GM21367 (cell line): ENCODE measurements around the gene COLGALT1.
"Not testable (repeated sequence)": the region's sequence is repeated elsewhere in the genome, so short reads cannot be mapped to it uniquely, and the experiment has no call there.

Experiments
- ATAC-seq: cut with Tn5 transposase; IDR thresholded peaks from one replicate; pipeline ENCODE4 v1.9.1; 2021; ENCODE audit not compliant: unreplicated experiment

The COLGALT1 gene

DNA sequence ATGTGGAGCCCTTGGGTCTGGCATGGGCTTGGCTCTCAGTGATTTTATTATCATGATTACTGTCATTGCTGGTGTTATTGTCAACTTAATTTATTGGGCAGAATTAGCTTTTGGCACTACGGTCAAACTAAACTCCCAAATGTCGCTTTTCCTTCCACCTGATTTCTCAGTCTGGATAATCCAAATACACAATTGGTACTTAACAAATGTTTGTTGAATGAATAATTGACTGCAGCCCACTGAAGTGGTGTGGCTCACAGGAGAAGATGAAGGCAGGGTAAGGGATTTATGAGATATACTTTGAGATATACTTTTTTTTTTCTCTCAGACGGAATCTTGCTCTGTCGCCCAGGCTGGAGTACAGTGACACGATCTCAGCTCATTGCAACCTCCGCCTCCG is 1.5 kb downstream of the COLGALT1 start:
- ATAC-seq, result no peak

DNA sequence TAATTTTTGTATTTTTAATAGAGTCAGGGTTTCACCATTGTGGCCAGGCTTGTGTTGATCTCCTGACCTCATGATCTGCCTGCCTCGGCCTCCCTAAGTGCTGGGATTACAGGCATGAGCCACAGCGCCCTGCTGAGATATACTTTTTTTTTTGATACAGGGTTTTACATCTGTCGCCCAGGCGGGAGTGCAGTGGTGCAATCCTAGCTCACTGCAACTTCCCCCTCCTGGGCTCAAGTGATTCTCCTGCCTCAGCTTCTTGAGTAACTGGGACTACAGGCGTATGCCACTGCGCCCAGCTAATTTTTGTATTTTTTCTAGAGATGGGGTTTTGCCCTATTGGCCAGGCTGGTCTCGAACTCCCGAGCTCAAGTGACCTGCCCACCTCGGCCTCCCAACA is 2.0 kb downstream of the COLGALT1 start:
- no peak for ATAC-seq

DNA sequence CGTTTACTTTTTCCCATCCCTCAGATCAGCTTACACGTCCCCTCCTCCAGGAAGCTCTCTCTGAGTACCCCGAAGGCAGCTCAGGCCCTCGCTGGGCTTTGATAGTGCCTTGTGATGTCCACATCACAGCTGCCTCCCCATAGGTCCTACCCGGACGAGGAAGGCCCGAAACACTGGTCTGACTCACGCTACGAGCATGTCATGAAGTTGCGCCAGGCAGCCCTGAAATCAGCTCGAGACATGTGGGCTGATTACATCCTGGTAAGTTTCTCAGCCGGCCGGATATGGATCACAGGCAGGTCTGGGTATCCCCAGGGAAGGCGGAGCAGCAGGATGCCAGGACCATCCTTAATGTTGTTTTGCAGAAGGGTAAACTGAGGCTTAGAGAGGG is 4.8 kb downstream of the COLGALT1 start:
- ATAC-seq, result no peak

DNA sequence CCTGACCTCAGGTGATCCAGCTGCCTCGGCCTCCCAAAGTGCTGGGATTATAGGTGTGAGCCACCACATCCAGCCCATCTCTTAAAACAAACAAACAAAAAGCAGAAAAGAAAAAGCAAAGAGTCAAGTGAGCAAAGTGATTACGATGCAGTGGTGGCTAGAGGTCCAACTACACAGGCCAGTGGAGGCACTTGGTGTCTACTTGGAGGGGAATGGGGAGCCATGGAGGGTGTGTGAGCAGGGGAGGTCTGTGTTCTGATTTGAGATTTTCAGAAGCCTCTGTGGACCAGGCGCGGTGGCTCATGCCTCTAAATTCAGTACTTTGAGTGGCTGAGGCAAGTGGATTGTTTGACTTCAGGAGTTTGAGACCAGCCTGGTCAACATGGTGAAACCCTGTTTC is 6.6 kb downstream of the COLGALT1 start:
- no peak for ATAC-seq

DNA sequence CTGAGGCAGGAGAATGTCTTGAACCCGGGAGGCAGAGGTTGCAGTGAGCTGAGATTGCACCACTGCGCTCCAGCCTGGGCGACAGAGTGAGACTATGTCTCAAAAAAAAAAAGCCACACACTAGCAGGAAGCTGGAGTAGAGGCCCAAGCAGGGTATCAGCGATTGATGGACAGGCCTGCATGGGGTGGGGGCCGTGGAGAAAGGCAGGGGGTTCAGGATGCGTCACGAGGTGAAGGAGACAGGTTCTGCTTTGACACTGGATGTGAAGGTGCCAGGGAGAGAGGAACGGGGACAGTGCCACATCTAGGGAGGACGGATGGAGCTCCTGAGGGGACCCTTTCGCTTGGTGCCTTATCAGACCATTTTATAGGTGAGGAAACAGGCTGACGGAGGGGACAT is 7.1 kb downstream of the COLGALT1 start:
- no peak for ATAC-seq

DNA sequence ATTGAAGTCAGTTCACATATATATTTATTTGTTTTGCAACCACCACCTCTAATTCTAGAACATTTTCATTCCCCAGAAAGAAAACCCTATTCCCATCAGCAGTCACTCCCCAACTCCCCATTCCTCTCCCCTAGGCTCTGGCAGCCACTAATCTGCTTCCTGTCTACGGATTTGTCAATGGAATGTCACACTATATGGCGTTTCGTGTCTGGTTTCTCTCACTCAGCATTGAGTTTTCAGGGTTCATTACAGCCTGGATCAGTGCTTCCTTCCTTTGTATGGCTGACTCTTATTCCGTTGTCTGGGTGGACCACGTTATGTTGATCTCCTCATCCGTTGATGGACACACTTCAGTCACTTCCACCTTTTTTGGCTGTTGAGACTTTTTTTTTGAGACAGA is 9.3 kb downstream of the COLGALT1 start:
- ATAC-seq, result no peak

DNA sequence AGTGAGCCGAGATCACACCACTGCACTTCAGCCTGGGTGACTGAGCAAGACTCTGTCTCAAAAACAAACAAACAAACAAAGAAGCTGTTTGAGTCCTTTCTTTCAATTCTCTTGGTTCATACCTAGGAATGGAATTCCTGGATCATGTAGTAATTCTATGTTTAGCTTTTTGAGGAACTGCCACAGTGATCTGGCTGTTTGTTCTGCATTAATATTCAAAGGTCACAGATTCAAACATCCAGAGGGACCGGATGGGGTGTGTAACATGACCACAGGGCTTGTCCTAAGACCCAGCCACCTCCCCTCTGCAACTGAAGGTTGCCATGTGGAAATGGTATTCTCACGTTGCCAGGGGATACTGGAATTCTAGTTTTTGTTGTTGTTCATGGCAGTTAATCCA is 10.2 kb downstream of the COLGALT1 start:
- no peak for ATAC-seq

DNA sequence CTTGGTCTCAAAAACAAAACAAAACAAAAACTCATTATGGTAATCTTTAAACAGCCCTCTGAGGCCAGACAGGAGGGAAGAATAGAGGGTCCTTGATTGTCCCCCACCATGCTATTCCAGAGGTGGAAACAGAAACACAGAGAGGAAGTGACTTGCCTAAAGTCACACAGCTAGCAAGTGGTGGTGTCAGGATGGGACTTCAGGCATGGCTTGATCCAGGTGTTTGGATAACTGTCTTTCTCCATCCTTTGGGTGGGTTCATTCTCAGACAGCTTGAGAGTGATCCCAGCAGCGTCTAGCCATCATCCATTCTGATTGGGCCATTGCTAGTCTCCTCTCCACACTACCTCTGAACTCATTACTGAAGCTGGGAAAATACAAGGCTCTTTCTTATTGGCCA is 12.5 kb downstream of the COLGALT1 start:
- ATAC-seq, result no peak

DNA sequence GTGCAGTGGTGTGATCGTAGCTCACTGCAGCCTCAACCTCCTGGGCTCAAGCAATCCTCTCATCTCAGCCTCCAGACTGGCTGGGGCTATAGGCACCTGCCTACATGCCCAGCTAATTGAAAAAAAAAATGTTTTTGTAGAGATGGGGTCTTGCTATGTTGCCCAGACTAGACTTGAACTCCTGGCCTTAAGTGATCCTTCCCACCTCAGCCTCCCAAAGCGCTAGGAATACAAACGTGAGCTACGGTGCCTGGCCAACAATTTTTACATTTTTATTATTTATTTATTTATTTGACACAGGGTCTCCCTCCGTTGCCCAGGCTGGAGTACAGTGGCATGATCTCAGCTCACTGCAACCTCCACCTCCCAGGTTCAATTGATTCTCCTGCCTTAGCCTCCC is 14.8 kb downstream of the COLGALT1 start:
- ATAC-seq, result not testable (repeated sequence)

DNA sequence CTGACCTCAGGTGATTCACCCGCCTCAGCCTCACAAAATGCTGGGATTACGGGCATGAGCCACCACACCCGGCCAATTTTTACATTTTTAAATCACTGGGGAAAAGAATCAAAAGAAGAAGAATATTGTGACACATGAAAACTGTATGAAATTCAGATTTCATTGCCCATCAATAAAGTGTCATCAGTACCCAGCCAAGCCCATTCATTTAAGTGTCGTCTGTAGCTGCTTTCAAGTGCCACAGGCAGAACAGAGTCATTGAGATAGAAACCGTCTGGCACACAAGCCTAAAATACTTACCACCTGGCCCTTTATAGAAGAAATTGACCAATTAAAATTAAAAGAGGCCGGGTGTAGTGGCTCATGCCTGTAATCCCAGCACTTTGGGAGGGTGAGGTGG is 15.3 kb downstream of the COLGALT1 start:
- no peak for ATAC-seq

DNA sequence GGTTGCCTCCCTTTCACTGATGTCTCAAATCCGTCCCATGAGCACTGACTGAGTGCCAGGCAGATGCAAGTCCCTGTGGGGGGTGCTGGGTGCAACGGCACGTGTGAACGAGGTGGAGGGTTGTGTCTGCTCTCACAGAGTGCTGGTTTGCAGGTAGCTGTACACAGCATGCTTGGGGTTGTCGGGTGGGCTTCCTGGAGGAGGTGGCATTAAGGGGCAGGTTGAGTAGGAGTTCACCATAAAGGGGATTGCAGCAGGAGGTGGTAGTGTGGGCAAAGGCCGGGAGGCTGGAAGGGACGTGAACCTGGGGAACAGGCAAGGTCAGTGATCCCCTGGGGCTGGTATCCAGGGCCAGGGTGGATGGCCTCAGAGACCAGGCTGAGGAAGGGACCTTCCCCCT is 17.2 kb downstream of the COLGALT1 start:
- no peak for ATAC-seq

DNA sequence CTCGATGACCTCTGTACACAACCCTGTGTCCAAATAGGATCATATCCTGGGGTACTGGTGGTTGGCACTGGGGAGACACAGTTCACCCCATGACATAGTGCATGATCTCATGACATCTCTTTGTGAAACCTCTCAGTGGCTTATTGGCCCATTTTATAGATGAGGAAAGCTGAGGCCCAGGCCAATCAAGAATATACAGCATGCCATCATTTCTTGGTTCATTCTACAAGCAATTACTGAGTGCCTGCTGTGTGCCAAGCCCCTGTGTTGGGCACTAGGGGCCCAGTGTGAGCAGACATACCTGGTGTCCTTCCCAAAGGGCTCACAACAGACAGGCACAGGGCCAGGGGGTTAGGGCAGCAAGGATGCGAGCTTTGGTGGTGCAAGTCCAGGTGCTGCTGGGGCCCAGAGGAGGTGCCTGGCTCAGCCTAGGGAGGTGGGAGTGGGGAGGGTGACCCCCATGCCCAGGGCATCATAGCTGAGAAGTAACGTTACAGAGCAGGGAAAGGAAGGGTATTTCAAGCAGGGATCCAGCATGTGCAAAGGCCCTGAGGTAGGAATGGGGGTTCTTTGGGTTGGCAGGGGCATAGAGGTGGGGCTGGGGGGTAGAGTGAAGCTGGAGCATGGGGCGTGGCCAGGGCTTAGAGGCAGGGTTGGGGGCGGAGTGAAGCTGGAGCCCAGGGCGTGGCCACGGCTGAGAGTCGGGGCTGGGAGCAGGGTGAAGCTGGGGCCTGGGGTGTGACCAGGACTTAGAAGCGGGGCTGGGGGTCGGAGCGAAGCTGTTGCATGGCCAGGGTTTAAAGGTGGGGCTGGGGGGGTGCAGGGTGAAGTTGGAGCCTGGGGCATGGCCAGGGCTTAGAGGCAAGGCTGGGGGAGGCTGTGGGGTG is 20.7 kb downstream of the COLGALT1 start:
- ATAC-seq, result no peak

DNA sequence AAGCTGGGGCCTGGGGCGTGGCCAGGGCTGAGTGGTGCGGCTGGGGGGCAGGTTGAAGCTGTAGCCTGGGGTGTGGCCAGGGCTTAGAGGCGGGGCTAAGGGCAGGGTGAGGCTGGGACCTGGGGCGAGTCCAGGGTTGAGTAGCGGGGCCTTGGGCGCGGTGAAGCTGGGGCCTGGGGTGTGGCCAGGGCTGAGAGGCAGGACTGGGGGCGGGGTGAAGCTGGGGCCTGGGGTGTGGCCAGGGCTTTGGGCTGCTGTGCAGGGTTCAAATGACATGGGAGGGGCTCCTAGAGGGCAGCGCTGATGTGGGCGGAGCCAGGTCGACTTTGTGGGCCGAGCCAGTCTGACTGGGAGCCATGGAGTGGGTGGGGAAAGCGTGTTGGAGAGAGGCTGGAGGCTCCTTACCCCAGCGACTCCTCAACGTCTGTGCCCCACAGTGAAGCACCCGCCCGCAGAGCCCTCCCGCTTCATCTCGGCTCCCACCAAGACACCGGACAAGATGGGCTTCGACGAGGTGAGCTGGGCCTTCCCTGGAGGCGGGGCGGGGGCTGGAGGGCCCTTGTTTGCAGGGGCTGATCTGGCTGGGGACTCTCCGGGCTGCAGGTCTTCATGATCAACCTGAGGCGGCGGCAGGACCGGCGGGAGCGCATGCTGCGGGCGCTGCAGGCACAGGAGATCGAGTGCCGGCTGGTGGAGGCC is 21.5 kb downstream of the COLGALT1 start:
- no peak for ATAC-seq

DNA sequence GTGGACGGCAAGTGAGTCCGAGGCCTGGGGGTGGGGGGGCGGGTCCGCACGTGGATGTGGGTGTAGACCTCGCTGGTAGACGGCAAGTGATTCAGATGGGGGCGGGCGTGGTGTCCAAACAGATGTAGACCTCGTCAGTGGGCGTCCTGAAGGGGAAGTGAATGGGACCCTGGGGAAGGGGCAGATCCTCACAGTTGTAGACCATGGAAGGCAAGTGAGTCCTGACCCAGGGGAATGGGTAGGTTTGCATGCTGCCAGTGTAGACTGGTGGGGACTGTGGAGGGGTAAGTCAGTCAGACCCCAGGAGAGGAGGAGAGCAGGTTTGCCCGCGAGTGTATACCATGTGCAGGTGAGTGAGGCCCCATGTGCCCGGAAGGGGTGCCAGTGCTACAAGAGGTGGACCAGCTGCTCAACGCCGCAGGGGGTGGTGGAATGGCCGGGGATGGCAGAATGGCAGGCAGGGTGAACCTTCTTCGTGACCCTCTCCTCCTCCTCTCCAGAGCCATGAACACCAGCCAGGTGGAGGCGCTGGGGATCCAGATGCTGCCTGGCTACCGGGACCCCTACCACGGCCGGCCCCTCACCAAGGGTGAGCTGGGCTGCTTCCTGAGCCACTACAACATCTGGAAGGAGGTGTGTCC is 22.1 kb downstream of the COLGALT1 start:
- ATAC-seq, result no peak

DNA sequence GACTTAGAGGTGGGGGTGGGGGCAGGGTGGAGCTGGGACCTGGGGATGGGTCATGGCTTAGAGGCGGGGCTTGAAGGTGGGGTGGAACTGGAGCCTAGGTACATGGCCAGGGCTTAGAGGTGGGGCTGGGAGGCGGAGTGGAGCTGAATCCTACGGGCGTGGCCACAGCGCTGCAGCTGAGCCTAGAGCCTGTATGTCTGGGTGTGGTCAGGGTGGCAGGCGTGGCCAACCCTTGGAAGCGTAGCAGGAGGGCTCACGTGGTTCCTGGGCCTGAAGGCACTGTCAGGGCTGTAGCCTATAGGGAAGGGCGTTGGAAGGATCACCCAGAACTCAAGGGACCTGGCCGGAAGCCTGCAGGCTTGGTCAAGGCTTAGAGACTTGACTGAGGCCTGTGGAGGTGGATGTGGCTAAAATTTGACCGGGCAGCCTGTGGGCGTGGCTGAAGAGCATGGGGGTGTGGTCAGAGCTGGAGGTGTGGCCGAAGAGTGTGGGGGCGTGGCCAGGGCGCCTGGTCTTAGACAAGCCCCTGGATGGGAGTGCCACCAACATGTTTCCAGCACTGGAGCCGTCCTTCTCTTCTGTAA is 24.3 kb downstream of the COLGALT1 start:
- no peak for ATAC-seq

DNA sequence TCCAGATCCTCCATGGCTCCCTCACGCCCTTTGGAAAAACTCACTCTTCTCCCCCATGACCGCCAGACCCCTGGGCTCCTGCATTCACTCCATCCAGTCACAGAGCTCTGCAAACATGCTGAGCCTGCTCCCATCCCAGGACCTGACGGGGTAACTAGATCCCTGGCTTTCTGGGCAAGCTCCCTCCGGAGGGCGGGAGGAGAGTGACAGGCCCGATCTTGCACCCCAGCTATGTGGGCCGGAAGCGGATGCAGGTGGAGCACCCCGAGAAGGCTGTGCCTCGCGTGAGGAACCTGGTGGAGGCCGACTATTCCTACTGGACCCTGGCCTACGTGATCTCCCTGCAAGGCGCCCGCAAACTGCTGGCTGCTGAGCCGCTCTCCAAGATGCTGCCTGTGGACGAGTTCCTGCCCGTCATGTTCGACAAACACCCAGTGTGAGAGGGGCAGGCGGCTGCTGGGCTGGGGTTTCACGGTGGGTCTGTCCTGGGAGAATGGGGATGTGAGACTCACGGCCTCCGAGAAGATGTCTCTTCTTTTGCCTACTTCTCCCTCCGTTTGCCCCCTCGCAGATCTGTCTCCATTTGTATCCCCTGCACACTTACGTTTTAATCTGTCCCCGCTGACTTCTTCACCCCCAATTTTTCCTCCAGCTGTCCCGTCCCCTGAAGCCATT is 25.2 kb downstream of the COLGALT1 start:
- no peak for ATAC-seq

DNA sequence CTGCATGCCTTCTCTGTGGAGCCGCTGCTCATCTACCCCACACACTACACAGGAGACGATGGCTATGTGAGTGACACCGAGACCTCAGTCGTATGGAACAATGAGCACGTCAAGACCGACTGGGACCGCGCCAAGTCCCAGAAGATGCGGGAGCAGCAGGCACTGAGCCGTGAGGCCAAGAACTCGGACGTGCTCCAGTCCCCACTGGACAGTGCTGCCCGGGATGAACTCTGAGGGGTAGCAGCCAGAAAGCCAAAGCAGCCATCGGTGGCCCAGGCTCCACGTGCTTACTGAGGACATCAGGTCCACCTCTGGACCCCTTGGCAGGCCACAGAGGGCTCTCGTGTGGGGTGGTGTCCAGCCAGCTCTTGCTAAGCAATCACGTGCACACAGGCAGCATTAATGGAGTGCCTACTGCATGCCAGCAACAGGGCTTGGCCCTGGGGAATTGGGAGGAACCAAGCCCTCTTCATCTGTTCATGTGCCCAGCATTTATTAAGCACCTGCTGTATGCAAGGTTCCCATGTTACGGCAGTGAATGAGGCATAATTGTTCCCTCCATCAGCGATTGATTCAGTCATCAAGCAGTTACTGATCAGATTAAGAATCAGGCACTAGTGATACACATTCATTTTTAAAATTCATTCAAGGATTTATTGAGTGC is 25.9 kb downstream of the COLGALT1 start:
- ATAC-seq, result no peak

DNA sequence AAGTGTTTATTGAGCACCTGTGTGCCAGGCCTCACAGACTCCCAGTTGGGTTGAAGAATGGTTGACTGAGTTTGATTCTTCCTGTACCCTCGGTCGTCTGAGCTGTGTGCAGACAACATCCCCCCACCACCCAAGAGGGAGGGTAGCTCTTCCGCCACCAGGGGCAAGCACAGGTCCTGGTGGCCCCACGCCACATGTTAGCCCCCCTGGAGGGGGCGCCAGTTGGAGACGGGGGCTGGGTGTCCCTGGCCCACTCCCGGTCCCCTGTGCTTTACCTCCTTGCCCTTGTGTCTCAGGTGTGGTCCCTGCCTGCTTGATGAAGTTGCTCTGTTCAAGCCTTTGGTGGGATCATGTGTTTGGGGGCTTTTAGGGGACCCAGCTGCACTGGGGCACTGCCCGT is 27.2 kb downstream of the COLGALT1 start:
- ATAC-seq, result no peak

DNA sequence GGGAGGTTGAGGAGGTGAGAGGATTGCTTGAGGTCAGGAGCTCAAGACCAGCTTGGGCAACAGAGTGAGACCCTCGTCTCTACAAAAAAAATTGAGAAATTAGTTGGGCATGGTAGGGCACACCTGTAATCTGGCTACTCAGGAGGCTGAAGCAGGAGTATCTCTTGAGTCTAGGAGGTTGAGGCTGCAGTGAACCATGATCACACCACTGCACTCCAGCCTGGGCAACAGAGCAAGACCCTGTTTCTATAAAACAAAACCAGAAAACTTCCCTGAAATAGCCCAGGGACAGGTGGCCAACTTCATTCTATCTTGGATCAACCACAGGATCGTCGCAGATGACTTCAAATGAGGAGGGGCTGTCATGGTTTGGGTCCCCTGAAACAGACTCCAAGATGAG is 28.7 kb downstream of the COLGALT1 start:
- ATAC-seq, result no peak

DNA sequence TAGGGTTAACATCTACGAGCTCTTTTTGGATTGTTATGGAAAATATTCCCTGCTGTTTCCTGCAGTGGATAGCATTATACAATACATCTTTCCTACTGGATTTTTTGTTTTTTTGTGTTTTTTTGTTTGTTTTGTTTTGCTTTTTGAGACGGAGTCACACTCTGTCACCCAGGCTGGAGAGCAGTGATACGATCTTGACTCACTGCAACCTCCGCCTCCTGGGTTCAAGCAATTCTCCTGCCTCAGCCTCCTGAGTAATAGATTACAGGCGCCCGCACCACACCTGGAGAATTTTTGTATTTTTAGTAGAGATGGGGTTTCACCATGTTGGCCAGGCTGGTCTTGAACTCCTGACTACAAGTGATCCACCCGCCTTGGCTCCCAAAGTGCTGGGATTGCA is 29.9 kb downstream of the COLGALT1 start:
- ATAC-seq, result not testable (repeated sequence)

DNA sequence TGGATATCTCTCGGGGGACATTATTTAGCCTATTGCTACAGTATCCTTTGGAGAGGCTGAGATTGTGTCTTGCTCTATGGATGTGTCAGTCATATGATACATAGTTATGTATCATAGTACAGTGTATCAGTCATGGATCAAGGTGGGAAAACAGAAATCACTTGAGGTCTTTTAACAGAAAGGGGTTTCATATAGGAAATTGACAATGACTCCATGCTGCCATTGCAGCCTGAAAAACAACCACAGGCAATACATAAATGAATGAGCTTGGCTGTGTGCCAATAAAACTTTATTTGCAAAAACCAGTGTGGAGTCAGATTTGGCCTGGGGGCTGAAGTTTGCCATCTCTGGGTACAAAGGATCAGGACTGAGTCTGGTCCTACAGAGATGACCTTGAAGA is 35.4 kb downstream of the COLGALT1 start:
- no peak for ATAC-seq
